HG02610 (cell line): ENCODE results near the gene DLGAP1.

Source experiments
- ATAC-seq: cut with Tn5 transposase; IDR thresholded peaks from one replicate; pipeline ENCODE4 v1.9.1; 2021; ENCODE audit warnings: mild to moderate bottlenecking, moderate library complexity; ENCODE audit not compliant: unreplicated experiment

DLGAP1 gene

GRCh38 chr18:3450012-3450798 lies 1004.9 kb downstream of the DLGAP1 start, which contains the start of gene TGIF1:
Gene TGIF1 (plus strand): TSS chr18:3450172. CDS start chr18:3450490, 318 bp downstream.
- no peak for ATAC-seq

GRCh38 chr18:3449512-3450011 lies 1005.5 kb downstream of the DLGAP1 start:
- ATAC-seq: peak; percentile 3

GRCh38 chr18:3448838-3449511 lies 1006.1 kb downstream of the DLGAP1 start:
- peak; percentile 55 for ATAC-seq

GRCh38 chr18:3447895-3448837 lies 1006.9 kb downstream of the DLGAP1 start:
- peak; percentile 76 for ATAC-seq

GRCh38 chr18:3447068-3447894 lies 1007.8 kb downstream of the DLGAP1 start:
- ATAC-seq: no peak
